A549 (cell line): ENCODE results near the gene ATG16L1. TPM values are rescaled to one million over a fixed set of nuclear protein-coding genes. Genes with fewer than 3 reads are reported as not detected.

Source experiments
- ATAC-seq, 2 experiments: fragments of 200-7000 bp in 1 of 2; fragments of >200 bp in 1 of 2; cut with Nextera tagmentation in 1 of 2; cut with Tn5 transposase in 1 of 2; 3 replicates each; pipeline versions ENCODE4 v1.8.0 to v1.9.1; 2018 to 2020; ENCODE audit warnings: mild to moderate bottlenecking in 1 of 2, moderate library complexity in 1 of 2
- CTCF ChIA-PET: fragments of 300-600 bp; sonication (Branson Sonifier 250); formaldehyde crosslinking; extraction: SDS; loops from one replicate; lab custom pipeline; 2021; ENCODE audit warnings: antibody characterized with exemption, inconsistent platforms; lab: Yijun Ruan, JAX
- POLR2A ChIA-PET: fragments of 350-600 bp; formaldehyde crosslinking; extraction: SDS; loops from one replicate; lab custom pipeline; 2021; ENCODE audit warnings: antibody characterized with exemption, inconsistent platforms; lab: Yijun Ruan, JAX
- DNase-seq, 2 experiments: peaks; one replicate each; pipeline versions ENCODE4 v3.0.0 to v3.0.0-alpha.2; 2011 to 2016; ENCODE audit warnings: low read depth in 1 of 2, low spot score in 1 of 2
- FAIRE-seq: peaks from 2 replicates; lab custom pipeline; 2011; peaks lifted over from hg19 to GRCh38; lab: Jason Lieb, UNC
- H3K27ac ChIP-seq, 2 experiments: fragments of >200 bp; sonication (Bioruptor Twin); formaldehyde crosslinking; 3 replicates each; pipeline ENCODE4 v1.5.1; 2016 to 2017
- H3K4me1 ChIP-seq: fragments of >200 bp; sonication (Bioruptor Twin); formaldehyde crosslinking; 3 replicates; pipeline ENCODE4 v1.6.1; 2016
- H3K4me2 ChIP-seq: fragments of >200 bp; sonication (Bioruptor Twin); formaldehyde crosslinking; 3 replicates; pipeline ENCODE4 v1.6.1; 2016
- H3K4me3 ChIP-seq: fragments of >200 bp; sonication (Bioruptor Twin); formaldehyde crosslinking; 3 replicates; pipeline ENCODE4 v1.5.1; 2016
- H3K9me3 ChIP-seq: fragments of >200 bp; sonication (Bioruptor Twin); formaldehyde crosslinking; 3 replicates; pipeline ENCODE4 v1.6.1; 2016
- ATOH8 ChIP-seq: fragments of 250-450 bp; sonication (Bioruptor Pico); IDR thresholded peaks from 2 replicates; pipeline ENCODE4 v1.5.0; 2020; ENCODE audit warnings: low read depth, mild to moderate bottlenecking, moderate library complexity
- CEBPB ChIP-seq, 2 experiments: fragments of >200 bp in 1 of 2; sonication (Bioruptor Twin) in 1 of 2; formaldehyde crosslinking in 1 of 2; IDR thresholded peaks; 2 replicates each; pipeline ENCODE4 v1.6.1; 2012 to 2016
- CHD4 ChIP-seq: fragments of 200-600 bp; sonication (generic); IDR thresholded peaks from 2 replicates; pipeline ENCODE4 v1.6.1; 2016; ENCODE audit warnings: antibody characterized with exemption, mild to moderate bottlenecking, borderline replicate concordance
- EHMT2 ChIP-seq: fragments of 200-600 bp; sonication (generic); IDR thresholded peaks from 2 replicates; pipeline ENCODE4 v1.6.1; 2016; ENCODE audit warnings: antibody characterized with exemption, low read depth, mild to moderate bottlenecking, moderate library complexity
- FOSB ChIP-seq: fragments of 250-450 bp; sonication (Bioruptor Pico); IDR thresholded peaks from 2 replicates; pipeline ENCODE4 v1.5.0; 2020; ENCODE audit warnings: mild to moderate bottlenecking, moderate library complexity
- FOXS1 ChIP-seq: fragments of 250-450 bp; sonication (Bioruptor Pico); IDR thresholded peaks from 2 replicates; pipeline ENCODE4 v1.5.0; 2020; ENCODE audit warnings: mild to moderate bottlenecking, moderate library complexity
- GATA3 ChIP-seq: IDR thresholded peaks from 2 replicates; pipeline ENCODE4 v1.6.1; 2012; ENCODE audit warnings: borderline replicate concordance
- HDAC2 ChIP-seq: fragments of 200-600 bp; sonication (generic); IDR thresholded peaks from 2 replicates; pipeline ENCODE4 v1.6.1; 2016
- KDM5A ChIP-seq: fragments of 200-600 bp; sonication (generic); IDR thresholded peaks from 2 replicates; pipeline ENCODE4 v1.6.1; 2016; ENCODE audit warnings: antibody characterized with exemption, mild to moderate bottlenecking
- MAZ ChIP-seq: fragments of 150-350 bp; IDR thresholded peaks from 2 replicates; pipeline ENCODE4 v1.6.1; 2014; ENCODE audit warnings: antibody characterized with exemption, low read depth, low read length, borderline replicate concordance
- NR3C1 ChIP-seq: fragments of >200 bp; sonication (Bioruptor Twin); formaldehyde crosslinking; IDR thresholded peaks from 3 replicates; pipeline ENCODE4 v1.6.1; 2017
- PHF8 ChIP-seq: fragments of 200-600 bp; sonication (generic); IDR thresholded peaks from 2 replicates; pipeline ENCODE4 v1.6.1; 2016; ENCODE audit warnings: low read depth, mild to moderate bottlenecking, antibody characterized with exemption, moderate library complexity, borderline replicate concordance
- RFX5 ChIP-seq: fragments of 450-650 bp; IDR thresholded peaks from 2 replicates; pipeline ENCODE4 v1.7.1; 2014; ENCODE audit warnings: antibody characterized with exemption, mild to moderate bottlenecking, moderate library complexity
- SMC3 ChIP-seq: fragments of >200 bp; sonication (Bioruptor Twin); formaldehyde crosslinking; IDR thresholded peaks from 3 replicates; pipeline ENCODE4 v1.6.1; 2018; ENCODE audit warnings: inconsistent platforms
- SREBF2 ChIP-seq: fragments of 450-650 bp; IDR thresholded peaks from 2 replicates; pipeline ENCODE4 v1.6.1; 2014; ENCODE audit warnings: mild to moderate bottlenecking, moderate library complexity
- TP53 ChIP-seq: fragments of 250-450 bp; sonication (Bioruptor Pico); IDR thresholded peaks from 2 replicates; pipeline ENCODE4 v1.5.0; 2021; ENCODE audit warnings: mild to moderate bottlenecking, moderate library complexity
- ZC3H11A ChIP-seq: fragments of 450-650 bp; IDR thresholded peaks from 2 replicates; pipeline ENCODE4 v1.6.1; 2014; ENCODE audit warnings: antibody characterized with exemption, mild to moderate bottlenecking
- ZFP36 ChIP-seq: fragments of 450-650 bp; IDR thresholded peaks from 2 replicates; pipeline ENCODE4 v1.6.1; 2014; ENCODE audit warnings: borderline replicate concordance; ENCODE audit not compliant: partially characterized antibody
- ZNF302 ChIP-seq: fragments of 250-450 bp; sonication (Bioruptor Pico); IDR thresholded peaks from 2 replicates; pipeline ENCODE4 v1.9.0; 2021; ENCODE audit warnings: inconsistent platforms, mild to moderate bottlenecking, moderate library complexity
- WGBS: methylation state at CpG from one replicate; pipeline ENCODE4 v1.1.6; 2017; ENCODE audit errors: missing lambda C conversion rate; 5-methylcytosine and 5-hydroxymethylcytosine counted together
- polyA plus RNA-seq, 4 experiments: library from polyadenylated mRNA; depleted of rRNA in 3 of 4; stranded (reverse); fragments of >200 nt; fragmentation: RNase III in 1 of 4; extraction: RNeasy Plus Mini Kit Qiagen cat#74134 plus additional on column Dnase treatment in 1 of 4; gene quantifications; 2 replicates in 3 of 4; 3 replicates in 1 of 4; pipeline ENCODE4 v1.2.3, GENCODE V29; 2011 to 2017

ATG16L1 gene
- polyA plus RNA-seq, 2 of the 4 experiments (the other 2 are of a cell fraction), result 45.1 to 70.9 TPM

- TF ChIP-seq CHD4, result no peak
Observed at GRCh38 chr2:233281992-233282603, 30.6 kb downstream of the ATG16L1 start (continued).

GRCh38 chr2:233285921-233286320, 34.4 kb downstream of the ATG16L1 start:
- ATAC-seq, result no peak; a peak in 1 of 6 replicates
- Histone ChIP-seq H3K4me2 (no peak overlapping the region), H3K9me3 (no peaks in the 10 kb centered on the region), H3K4me3 (no peak overlapping the region), H3K4me1 (peaks cover 10% of the 10 kb centered on the region; the same call in 1 of the 3 replicates), H3K27ac (no peak overlapping the region)
- no peak for FAIRE-seq
- TF ChIP-seq ZFP36 (no peak), ZC3H11A (no peak), SREBF2 (no peak), GATA3 (no peak), KDM5A (no peak), HDAC2 (no peak), SMC3 (no peak), MAZ (no peak), CHD4 (no peak), FOSB (no peak), TP53 (CRISPR knock-in tag) (no peak), ATOH8 (no peak), EHMT2 (no peak), PHF8 (no peak), CEBPB (IDR thresholded peaks at IDR 0.05) (no peak), NR3C1 (no peak)
- WGBS, result 85% methylated on average over 5 of the region's 5 CpGs
- no peak for DNase-seq
- ChIA-PET POLR2A (no interaction called here), CTCF (interaction anchor here (0.5 to 1.1 kb wide), 4 partner anchors 8 to 117 kb away, joined by 3 to 4 read pairs (median 4); no protein-coding TSS in a partner anchor)

GRCh38 chr2:233287871-233288270, 36.4 kb downstream of the ATG16L1 start:
- no peak overlapping the region for H3K4me2 ChIP-seq
- 95% methylated on average over 6 of the region's 6 CpGs for WGBS
- no peak overlapping the region for H3K4me3 ChIP-seq
- H3K9me3 ChIP-seq, result no peaks in the 10 kb centered on the region
- no peak overlapping the region for H3K27ac ChIP-seq
- peaks cover 10% of the 10 kb centered on the region; the same call in 1 of the 3 replicates for H3K4me1 ChIP-seq
- FAIRE-seq (no peak), ATAC-seq (no peak), DNase-seq (no peak)
- ChIA-PET CTCF (interaction anchor here (1.6 to 2.3 kb wide), 2 partner anchors 15 to 66 kb away, joined by 5 to 6 read pairs; partner anchors contain the start of gene DGKD), POLR2A (no interaction called here)
- TF ChIP-seq GATA3, result no peak
- TF ChIP-seq CEBPB (IDR thresholded peaks at IDR 0.05), result no peak
- TF ChIP-seq CHD4, result no peak
- no peak for TF ChIP-seq FOXS1
- TF ChIP-seq ZNF302 (CRISPR knock-in tag), result no peak
- TF ChIP-seq SREBF2, result no peak
- no peak for TF ChIP-seq RFX5

GRCh38 chr2:233288663-233289062, 37.2 kb downstream of the ATG16L1 start:
- Histone ChIP-seq H3K4me3 (no peak overlapping the region), H3K9me3 (no peaks in the 10 kb centered on the region), H3K4me1 (peaks cover 10% of the 10 kb centered on the region; the same call in 1 of the 3 replicates), H3K27ac (no peak overlapping the region; a peak in 1 of 6 replicates), H3K4me2 (no peak overlapping the region)
- FAIRE-seq (no peak), DNase-seq (no peak), ATAC-seq (no peak)
- CTCF ChIA-PET, result interaction anchor here (1.6 to 2.3 kb wide), 2 partner anchors 16 to 155 kb away, joined by 3 to 6 read pairs; no protein-coding TSS in a partner anchor
- 87% methylated on average over 5 of the region's 5 CpGs for WGBS
- POLR2A ChIA-PET, result no interaction called here
- TF ChIP-seq CHD4, result no peak
